ENCODE measurements around the gene GPR142.

GPR142 gene

DNA sequence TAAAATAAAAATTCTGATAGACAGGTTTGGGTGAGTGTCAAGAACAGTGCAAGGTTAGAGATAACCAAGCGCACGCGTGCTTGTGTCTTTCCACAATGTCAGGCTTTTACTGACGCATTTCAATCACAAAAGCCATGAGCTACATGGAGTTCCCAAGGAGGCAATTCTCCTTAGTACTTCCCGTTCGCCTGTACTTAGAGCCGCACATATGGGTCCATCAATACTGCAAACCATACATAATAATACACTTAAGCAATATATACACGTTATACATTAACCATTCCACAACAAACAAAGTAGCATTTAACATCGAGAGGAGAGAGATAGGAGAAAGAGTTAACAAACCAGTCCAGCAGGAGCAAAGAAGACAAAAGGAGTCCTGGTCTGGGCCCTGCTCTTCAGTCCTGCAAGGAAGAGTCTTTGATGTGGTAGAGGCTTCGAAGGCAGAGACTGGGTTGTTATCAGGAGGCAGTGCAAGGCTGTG, 52.7 kb downstream of the GPR142 start:
- TF ChIP-seq, protein P1, sequence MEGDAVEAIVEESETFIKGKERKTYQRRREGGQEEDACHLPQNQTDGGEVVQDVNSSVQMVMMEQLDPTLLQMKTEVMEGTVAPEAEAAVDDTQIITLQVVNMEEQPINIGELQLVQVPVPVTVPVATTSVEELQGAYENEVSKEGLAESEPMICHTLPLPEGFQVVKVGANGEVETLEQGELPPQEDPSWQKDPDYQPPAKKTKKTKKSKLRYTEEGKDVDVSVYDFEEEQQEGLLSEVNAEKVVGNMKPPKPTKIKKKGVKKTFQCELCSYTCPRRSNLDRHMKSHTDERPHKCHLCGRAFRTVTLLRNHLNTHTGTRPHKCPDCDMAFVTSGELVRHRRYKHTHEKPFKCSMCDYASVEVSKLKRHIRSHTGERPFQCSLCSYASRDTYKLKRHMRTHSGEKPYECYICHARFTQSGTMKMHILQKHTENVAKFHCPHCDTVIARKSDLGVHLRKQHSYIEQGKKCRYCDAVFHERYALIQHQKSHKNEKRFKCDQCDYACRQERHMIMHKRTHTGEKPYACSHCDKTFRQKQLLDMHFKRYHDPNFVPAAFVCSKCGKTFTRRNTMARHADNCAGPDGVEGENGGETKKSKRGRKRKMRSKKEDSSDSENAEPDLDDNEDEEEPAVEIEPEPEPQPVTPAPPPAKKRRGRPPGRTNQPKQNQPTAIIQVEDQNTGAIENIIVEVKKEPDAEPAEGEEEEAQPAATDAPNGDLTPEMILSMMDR (IDR thresholded peaks at IDR 0.05): no peak
- Histone ChIP-seq H3K9me3 (no peaks in the 10 kb centered on the region), H3K27me3 (peaks cover 14% of the 10 kb centered on the region), H3K36me3 (no peaks in the 10 kb centered on the region), H3K4me1 (ENCODE audit: control insufficient read depth in 1 of 2, insufficient read depth in 1 of 2, low read depth in 1 of 2, low read length in 1 of 2) (no peaks in the 10 kb centered on the region), H3K4me3 (ENCODE audit: low read depth in 1 of 2, low read length in 1 of 2) (no peak overlapping the region), H3K27ac (no peak overlapping the region)
